GM23248 (cell line): ENCODE data around the gene NR4A3. TPM values are rescaled to one million over a fixed set of nuclear protein-coding genes. Genes with fewer than 3 reads are reported as not detected.

Experiments
- DNase-seq: peaks from one replicate; pipeline ENCODE4 v3.0.0-alpha.2; 2015
- H2AFZ ChIP-seq: fragments of 200-600 bp; sonication (generic); 2 replicates; pipeline ENCODE4 v1.6.1; 2016; ENCODE audit warnings: antibody characterized with exemption
- H3F3A ChIP-seq: fragments of 200-600 bp; sonication (generic); 2 replicates; pipeline ENCODE4 v1.6.1; 2016; ENCODE audit warnings: mild to moderate bottlenecking, antibody characterized with exemption, mixed run types; ENCODE audit not compliant: insufficient read depth
- H3K27ac ChIP-seq: fragments of 200-600 bp; sonication (generic); 2 replicates; pipeline ENCODE4 v1.5.1; 2016; ENCODE audit warnings: mild to moderate bottlenecking
- H3K27me3 ChIP-seq: fragments of 200-600 bp; sonication (generic); replicated peaks from 2 replicates; pipeline ENCODE4 v1.6.1; 2016; ENCODE audit warnings: mild to moderate bottlenecking; ENCODE audit not compliant: insufficient read depth
- H3K36me3 ChIP-seq: fragments of 200-600 bp; sonication (generic); 2 replicates; pipeline ENCODE4 v1.6.1; 2016; ENCODE audit warnings: low read depth, mild to moderate bottlenecking
- H3K4me1 ChIP-seq: fragments of 200-600 bp; sonication (generic); 2 replicates; pipeline ENCODE4 v1.6.1; 2016; ENCODE audit warnings: mild to moderate bottlenecking; ENCODE audit not compliant: insufficient read depth
- H3K4me2 ChIP-seq: fragments of 200-600 bp; sonication (generic); one replicate; pipeline ENCODE4 v1.6.1; 2016; ENCODE audit warnings: mild to moderate bottlenecking; ENCODE audit not compliant: unreplicated experiment
- H3K4me3 ChIP-seq: fragments of 200-600 bp; sonication (generic); 2 replicates; pipeline ENCODE4 v1.5.1; 2016; ENCODE audit warnings: mild to moderate bottlenecking
- H3K79me2 ChIP-seq: fragments of 200-600 bp; sonication (generic); 2 replicates; pipeline ENCODE4 v1.6.1; 2016; ENCODE audit warnings: mild to moderate bottlenecking; ENCODE audit not compliant: insufficient read depth
- H3K9ac ChIP-seq: fragments of 200-600 bp; sonication (generic); 2 replicates; pipeline ENCODE4 v1.6.1; 2016; ENCODE audit warnings: mild to moderate bottlenecking
- H3K9me2 ChIP-seq: fragments of 200-600 bp; sonication (generic); 2 replicates; pipeline ENCODE4 v1.6.1; 2016; ENCODE audit warnings: mixed run types, mild to moderate bottlenecking, moderate library complexity; ENCODE audit not compliant: insufficient read depth
- H3K9me3 ChIP-seq: fragments of 200-600 bp; sonication (generic); one replicate; pipeline ENCODE4 v1.6.1; 2017; ENCODE audit warnings: low read depth
- H4K20me1 ChIP-seq: fragments of 200-600 bp; sonication (generic); 2 replicates; pipeline ENCODE4 v1.6.0; 2016; ENCODE audit not compliant: insufficient read depth
- EZH2 ChIP-seq: fragments of 200-600 bp; sonication (generic); IDR thresholded peaks from 2 replicates; pipeline ENCODE4 v1.6.1; 2018; ENCODE audit warnings: antibody characterized with exemption, mild to moderate bottlenecking; ENCODE audit not compliant: insufficient read depth, poor library complexity, severe bottlenecking
- EZH2phosphoT487 ChIP-seq: fragments of 200-600 bp; sonication (generic); IDR thresholded peaks from 2 replicates; pipeline ENCODE4 v1.6.1; 2018; ENCODE audit warnings: antibody characterized with exemption, moderate library complexity, mild to moderate bottlenecking, low read depth; ENCODE audit not compliant: insufficient read depth
- WGBS, 2 experiments: methylation state at CpG; one replicate each; pipeline ENCODE4 v1.1.6; 2015 to 2017; ENCODE audit warnings: low lambda C conversion rate in 2 of 2, low coverage in 1 of 2; ENCODE audit errors: missing lambda C conversion rate in 2 of 2; 5-methylcytosine and 5-hydroxymethylcytosine counted together
- in situ Hi-C: fragments of 300-500 bp; cut with MboI; formaldehyde crosslinking; loops from 2 replicates; pipeline ENCODE4 v1.15.0; 2020
- polyA plus RNA-seq: library from polyadenylated mRNA; unstranded; fragments of >200 nt; fragmentation: Nextera tagmentation; extraction: Ambion mirVana; gene quantifications from 2 replicates; pipeline ENCODE4 v1.2.1, GENCODE V29; 2016
- total RNA-seq: library from RNA; depleted of rRNA; stranded (reverse); fragments of >200 nt; shearing (Covaris generic); gene quantifications from 2 replicates; pipeline ENCODE4 v1.2.3, GENCODE V29; 2014

Gene NR4A3
- total and polyA plus RNA-seq, 2 experiments from 2014 or later = 1.0 to 1.4 TPM

- H3K9me3 ChIP-seq = no peaks in the 10 kb centered on the region
- DNase-seq = peak; percentile 10
- no peaks in the 10 kb centered on the region for H3K27me3 ChIP-seq
- H4K20me1 ChIP-seq = no peaks in the 10 kb centered on the region
- no peak overlapping the region for H3K4me3 ChIP-seq
- H3K4me2 ChIP-seq = no peak overlapping the region
- no peak overlapping the region for H3K9ac ChIP-seq
- no peaks in the 10 kb centered on the region for H3K9me2 ChIP-seq
- 0 out of 2 replicates have a peak, but pooled peaks cover 7% of the 10 kb centered on the region for H3K4me1 ChIP-seq
- H2AFZ ChIP-seq = no peak overlapping the region
- no peak overlapping the region for H3K27ac ChIP-seq
- H3F3A ChIP-seq = no peaks in the 10 kb centered on the region
- in situ Hi-C loops = loop anchor here (10.0 kb wide), 1 partner anchor 529 kb away; no protein-coding TSS in a partner anchor
- TF ChIP-seq EZH2phosphoT487 (no peak), EZH2 (no peak)
- H3K79me2 ChIP-seq = no peaks in the 10 kb centered on the region
- H3K36me3 ChIP-seq = no peaks in the 10 kb centered on the region
- 98% methylated on average over 2 of the region's 2 CpGs for WGBS, 2 experiments
Measured at GRCh38 chr9:99803694-99804093, 18.0 kb upstream of the NR4A3 start.

DNA sequence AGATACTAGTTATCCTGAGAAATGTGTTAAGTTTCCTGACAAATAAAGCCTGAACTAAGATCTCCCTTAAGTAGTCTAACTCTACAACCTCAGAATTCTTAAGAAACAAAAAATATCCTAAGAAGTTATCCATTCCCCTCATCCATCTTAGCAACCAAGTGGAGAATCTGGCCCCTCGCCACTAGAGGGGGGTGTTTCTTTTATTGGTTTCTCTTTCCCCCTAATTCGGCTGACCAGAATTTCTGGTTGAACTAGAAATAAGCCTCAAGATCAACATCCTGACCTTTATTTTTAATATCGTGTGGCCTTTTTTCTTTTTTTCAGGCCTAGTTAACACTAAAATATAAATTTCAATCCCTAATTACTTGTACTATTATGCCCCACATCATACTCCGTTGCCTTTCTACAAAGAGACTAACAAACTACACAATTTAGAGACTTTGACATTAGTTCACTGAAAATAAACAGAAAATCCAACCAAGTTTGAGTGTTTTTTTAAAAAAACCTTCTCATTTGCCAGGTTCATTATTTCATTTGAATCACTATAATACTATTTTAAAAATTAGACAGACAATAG is 14.3 kb upstream of the NR4A3 start:
- TF ChIP-seq EZH2phosphoT487 (no peak), EZH2 (no peak)
- peaks cover 16% of the 10 kb centered on the region; the same call in 1 of the 2 replicates for H3K4me1 ChIP-seq
- H4K20me1 ChIP-seq = no peaks in the 10 kb centered on the region
- WGBS, 2 experiments = 31 to 37% methylated on average over 4 of the region's 4 CpGs
- H3K4me2 ChIP-seq = no peak overlapping the region
- peaks cover 20% of the 10 kb centered on the region for H3K79me2 ChIP-seq
- H3K9me3 ChIP-seq = no peaks in the 10 kb centered on the region
- H3K9ac ChIP-seq = no peak overlapping the region
- in situ Hi-C loops = loop anchor here (10.0 kb wide), 1 partner anchor 533 kb away; no protein-coding TSS in a partner anchor
- no peak overlapping the region for H3K27ac ChIP-seq
- no peak overlapping the region; the same call in 1 of the 2 replicates for H2AFZ ChIP-seq
- peak; percentile 72 for DNase-seq
- H3K4me3 ChIP-seq = no peak overlapping the region
- H3F3A ChIP-seq = peaks cover 13% of the 10 kb centered on the region; the same call in 1 of the 2 replicates
- no peaks in the 10 kb centered on the region for H3K27me3 ChIP-seq
- no peaks in the 10 kb centered on the region for H3K9me2 ChIP-seq
- H3K36me3 ChIP-seq = no peaks in the 10 kb centered on the region

GRCh38 chr9:99807956-99808355 is 13.7 kb upstream of the NR4A3 start:
- Histone ChIP-seq H2AFZ (no peak overlapping the region), H3K27ac (no peak overlapping the region), H3K36me3 (no peaks in the 10 kb centered on the region), H3K9me2 (no peaks in the 10 kb centered on the region), H3K27me3 (no peaks in the 10 kb centered on the region), H3F3A (peaks cover 13% of the 10 kb centered on the region; the same call in 1 of the 2 replicates), H3K4me1 (peaks cover 16% of the 10 kb centered on the region; the same call in 1 of the 2 replicates), H3K4me3 (no peak overlapping the region), H3K4me2 (no peak overlapping the region), H4K20me1 (no peaks in the 10 kb centered on the region), H3K9me3 (no peaks in the 10 kb centered on the region), H3K79me2 (peaks cover 22% of the 10 kb centered on the region), H3K9ac (no peak overlapping the region)
- in situ Hi-C loops = loop anchor here (10.0 kb wide), 1 partner anchor 533 kb away; no protein-coding TSS in a partner anchor
- TF ChIP-seq EZH2 (no peak), EZH2phosphoT487 (no peak)
- DNase-seq = peak; percentile 10

DNA sequence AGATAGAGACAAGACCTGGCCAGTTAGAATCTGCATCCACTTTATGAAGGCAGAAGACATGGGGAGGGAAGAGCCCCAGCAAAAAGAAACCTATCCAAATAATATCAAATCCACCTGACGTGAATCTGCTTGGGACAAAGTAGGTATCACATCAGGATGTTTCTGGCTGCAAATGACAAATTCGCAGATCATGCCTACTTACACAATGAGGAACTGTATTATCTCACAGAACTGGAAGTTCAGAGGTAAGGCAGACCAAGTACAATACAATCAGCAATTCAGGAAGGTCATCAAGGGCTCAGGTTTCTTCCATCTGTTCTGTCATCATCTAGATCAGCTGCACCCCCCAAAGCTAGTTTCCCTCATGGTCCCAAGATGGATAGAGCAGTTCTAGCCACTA is 13.2 kb upstream of the NR4A3 start:
- H4K20me1 ChIP-seq = no peaks in the 10 kb centered on the region
- WGBS, 2 experiments = 92 to 95% methylated on average over 2 of the region's 2 CpGs
- H3K9me3 ChIP-seq = no peaks in the 10 kb centered on the region
- H2AFZ ChIP-seq = no peak overlapping the region
- H3K79me2 ChIP-seq = peaks cover 22% of the 10 kb centered on the region
- no peak overlapping the region for H3K4me3 ChIP-seq
- H3K4me1 ChIP-seq = peaks cover 16% of the 10 kb centered on the region; the same call in 1 of the 2 replicates
- no peak for DNase-seq
- H3K27me3 ChIP-seq = no peaks in the 10 kb centered on the region
- H3K36me3 ChIP-seq = no peaks in the 10 kb centered on the region
- H3F3A ChIP-seq = peaks cover 13% of the 10 kb centered on the region; the same call in 1 of the 2 replicates
- TF ChIP-seq EZH2phosphoT487 = no peak
- no peak for TF ChIP-seq EZH2
- in situ Hi-C loops = loop anchor here (10.0 kb wide), 1 partner anchor 534 kb away; no protein-coding TSS in a partner anchor
- no peak overlapping the region for H3K27ac ChIP-seq
- H3K9me2 ChIP-seq = no peaks in the 10 kb centered on the region
- H3K4me2 ChIP-seq = no peak overlapping the region
- no peak overlapping the region for H3K9ac ChIP-seq
